HEK293 (cell line): Measurements from ENCODE around the gene SLC38A1.

Source experiments
- GLI2 ChIP-seq: fragments of 450-650 bp; formaldehyde crosslinking; IDR thresholded peaks from 2 replicates; pipeline ENCODE4; 2017; ENCODE audit warnings: missing biosample characterization, missing genetic modification characterization, low read depth, borderline replicate concordance
- KLF17 ChIP-seq: fragments of 450-650 bp; formaldehyde crosslinking; IDR thresholded peaks from 2 replicates; pipeline ENCODE4 v1.5.1; 2016; ENCODE audit warnings: missing biosample characterization, missing genetic modification characterization
- PRDM4 ChIP-seq: fragments of 450-650 bp; formaldehyde crosslinking; IDR thresholded peaks from 2 replicates; pipeline ENCODE4 v1.5.1; 2017; ENCODE audit warnings: missing biosample characterization, missing genetic modification characterization
- PRDM6 ChIP-seq: fragments of 450-650 bp; formaldehyde crosslinking; IDR thresholded peaks from 2 replicates; pipeline ENCODE4 v1.5.1; 2017; ENCODE audit warnings: missing biosample characterization, missing genetic modification characterization
- REPIN1 ChIP-seq: fragments of 450-650 bp; formaldehyde crosslinking; IDR thresholded peaks from 2 replicates; pipeline ENCODE4 v1.5.1; 2017; ENCODE audit warnings: missing biosample characterization, missing genetic modification characterization, low read depth
- SCRT1 ChIP-seq: fragments of 450-650 bp; formaldehyde crosslinking; IDR thresholded peaks from 2 replicates; pipeline ENCODE4 v1.5.1; 2016; ENCODE audit warnings: missing biosample characterization, missing genetic modification characterization, borderline replicate concordance
- SCRT2 ChIP-seq: fragments of 450-650 bp; formaldehyde crosslinking; IDR thresholded peaks from 2 replicates; pipeline ENCODE4 v1.5.1; 2016; ENCODE audit warnings: missing biosample characterization, missing genetic modification characterization
- SP2 ChIP-seq: fragments of 450-650 bp; formaldehyde crosslinking; IDR thresholded peaks from 2 replicates; pipeline ENCODE4 v1.5.1; 2016; ENCODE audit warnings: missing biosample characterization, missing genetic modification characterization
- TCF7L2 ChIP-seq: IDR thresholded peaks from 2 replicates; pipeline ENCODE4 v1.6.1; 2011; ENCODE audit warnings: low read depth, mild to moderate bottlenecking, inconsistent platforms, low read length, moderate library complexity, borderline replicate concordance
- ZBTB20 ChIP-seq: fragments of 450-650 bp; formaldehyde crosslinking; IDR thresholded peaks from 2 replicates; pipeline ENCODE4 v1.5.1; 2016; ENCODE audit warnings: missing biosample characterization, missing genetic modification characterization
- ZFHX2 ChIP-seq: fragments of 450-650 bp; formaldehyde crosslinking; conservative IDR thresholded peaks from 2 replicates; pipeline ENCODE4 v1.5.1; 2016; ENCODE audit warnings: missing biosample characterization, missing genetic modification characterization
- ZFP37 ChIP-seq: fragments of 450-650 bp; formaldehyde crosslinking; IDR thresholded peaks from 2 replicates; pipeline ENCODE4 v1.5.1; 2016; ENCODE audit warnings: missing biosample characterization, missing genetic modification characterization
- ZFP69B ChIP-seq: fragments of 450-650 bp; formaldehyde crosslinking; IDR thresholded peaks from 2 replicates; pipeline ENCODE4 v1.5.1; 2016; ENCODE audit warnings: missing biosample characterization, missing genetic modification characterization
- ZNF10 ChIP-seq: fragments of 450-650 bp; formaldehyde crosslinking; IDR thresholded peaks from 2 replicates; pipeline ENCODE4 v1.5.1; 2017; ENCODE audit warnings: missing biosample characterization, missing genetic modification characterization
- ZNF133 ChIP-seq: fragments of 450-650 bp; formaldehyde crosslinking; IDR thresholded peaks from 2 replicates; pipeline ENCODE4 v1.5.1; 2016; ENCODE audit warnings: missing biosample characterization, missing genetic modification characterization
- ZNF202 ChIP-seq: fragments of 450-650 bp; formaldehyde crosslinking; IDR thresholded peaks from 2 replicates; pipeline ENCODE4 v1.5.1; 2016; ENCODE audit warnings: missing biosample characterization, missing genetic modification characterization, borderline replicate concordance
- ZNF426 ChIP-seq: fragments of 450-650 bp; formaldehyde crosslinking; IDR thresholded peaks from 2 replicates; pipeline ENCODE4 v1.5.1; 2017; ENCODE audit warnings: missing biosample characterization, missing genetic modification characterization, mild to moderate bottlenecking, inconsistent platforms, moderate library complexity
- ZNF501 ChIP-seq: fragments of 450-650 bp; formaldehyde crosslinking; IDR thresholded peaks from 2 replicates; pipeline ENCODE4 v1.5.1; 2016; ENCODE audit warnings: missing biosample characterization, missing genetic modification characterization
- ZNF513 ChIP-seq: fragments of 450-650 bp; IDR thresholded peaks from 2 replicates; pipeline ENCODE4 v1.5.1; 2018; ENCODE audit warnings: missing biosample characterization, missing genetic modification characterization
- ZNF544 ChIP-seq: fragments of 450-650 bp; formaldehyde crosslinking; IDR thresholded peaks from 2 replicates; pipeline ENCODE4 v1.5.0; 2017; ENCODE audit warnings: missing biosample characterization, missing genetic modification characterization
- ZNF561 ChIP-seq: fragments of 450-650 bp; IDR thresholded peaks from 2 replicates; pipeline ENCODE4 v1.5.1; 2018; ENCODE audit warnings: missing biosample characterization, missing genetic modification characterization, borderline replicate concordance
- ZNF621 ChIP-seq: fragments of 450-650 bp; formaldehyde crosslinking; IDR thresholded peaks from 2 replicates; pipeline ENCODE4 v1.5.1; 2017; ENCODE audit warnings: missing biosample characterization, missing genetic modification characterization
- ZNF623 ChIP-seq: fragments of 450-650 bp; formaldehyde crosslinking; IDR thresholded peaks from 2 replicates; pipeline ENCODE4 v1.5.1; 2016; ENCODE audit warnings: missing biosample characterization, missing genetic modification characterization
- ZNF626 ChIP-seq: fragments of 450-650 bp; sonication (Bioruptor Pico); formaldehyde crosslinking; IDR thresholded peaks from 2 replicates; pipeline ENCODE4 v1.5.1; 2018; ENCODE audit warnings: missing biosample characterization, missing genetic modification characterization, inconsistent platforms
- ZNF629 ChIP-seq: fragments of 450-650 bp; formaldehyde crosslinking; IDR thresholded peaks from 2 replicates; pipeline ENCODE4 v1.5.1; 2017; ENCODE audit warnings: missing biosample characterization, missing genetic modification characterization
- ZNF701 ChIP-seq: fragments of 450-650 bp; formaldehyde crosslinking; IDR thresholded peaks from 2 replicates; pipeline ENCODE4 v1.5.1; 2016; ENCODE audit warnings: missing biosample characterization, missing genetic modification characterization
- ZNF747 ChIP-seq: fragments of 450-650 bp; formaldehyde crosslinking; IDR thresholded peaks from 2 replicates; pipeline ENCODE4 v1.5.1; 2016; ENCODE audit warnings: missing biosample characterization, missing genetic modification characterization
- ZNF768 ChIP-seq: fragments of 450-650 bp; formaldehyde crosslinking; IDR thresholded peaks from 2 replicates; pipeline ENCODE4 v1.5.1; 2018; ENCODE audit warnings: missing biosample characterization, mild to moderate bottlenecking, missing genetic modification characterization
- ZNF830 ChIP-seq: fragments of 450-650 bp; IDR thresholded peaks from 2 replicates; pipeline ENCODE4 v1.5.0; 2018; ENCODE audit warnings: missing biosample characterization, missing genetic modification characterization, low read depth, mild to moderate bottlenecking, moderate library complexity
- ZNF837 ChIP-seq: fragments of 450-650 bp; formaldehyde crosslinking; IDR thresholded peaks from 2 replicates; pipeline ENCODE4 v1.5.1; 2016; ENCODE audit warnings: missing biosample characterization, missing genetic modification characterization
- ZSCAN16 ChIP-seq: fragments of 450-650 bp; formaldehyde crosslinking; IDR thresholded peaks from 2 replicates; pipeline ENCODE4 v1.5.1; 2016; ENCODE audit warnings: missing biosample characterization, missing genetic modification characterization
- ZSCAN5A ChIP-seq: fragments of 450-650 bp; formaldehyde crosslinking; IDR thresholded peaks from 2 replicates; pipeline ENCODE4 v1.5.1; 2016; ENCODE audit warnings: missing biosample characterization, missing genetic modification characterization
- ZXDB ChIP-seq: fragments of 450-650 bp; formaldehyde crosslinking; IDR thresholded peaks from 2 replicates; pipeline ENCODE4 v1.5.1; 2016; ENCODE audit warnings: missing biosample characterization, missing genetic modification characterization

SLC38A1 gene

GRCh38 chr12:46268583-46269428 lies at the start of gene SLC38A1 (continued):
- TF ChIP-seq KLF17 (tag by site-specific recombination) = peak; percentile 89
- TF ChIP-seq ZFHX2 (tag by site-specific recombination) = peak; percentile 45; the same call in 1 of the 2 replicates
- no peak for TF ChIP-seq ZNF426
- TF ChIP-seq PRDM4 (tag by site-specific recombination) = peak; percentile 68
- TF ChIP-seq ZNF621 = no peak
- no peak for TF ChIP-seq ZNF626 (tag by site-specific recombination)
- peak; percentile 31; the same call in 1 of the 2 replicates for TF ChIP-seq ZNF10 (tag by site-specific recombination)
- 0 out of 2 replicates have a peak, but pooled peaks have one; percentile 33 for TF ChIP-seq ZSCAN5A (tag by site-specific recombination)
- peak; percentile 87 for TF ChIP-seq ZNF629 (tag by site-specific recombination)
- no peak for TF ChIP-seq ZNF830
- no peak for TF ChIP-seq ZNF837 (tag by site-specific recombination)
- no peak for TF ChIP-seq ZNF747 (tag by site-specific recombination)
- no peak for TF ChIP-seq ZNF202 (tag by site-specific recombination)
- TF ChIP-seq ZNF513 (tag by site-specific recombination) = peak; percentile 31; the same call in 1 of the 2 replicates
- no peak for TF ChIP-seq TCF7L2
- peak; percentile 93 for TF ChIP-seq ZFP37 (tag by site-specific recombination)
- TF ChIP-seq ZNF701 (tag by site-specific recombination) = no peak; the same call in 1 of the 2 replicates
- TF ChIP-seq ZXDB (tag by site-specific recombination) = peak; percentile 93
- no peak for TF ChIP-seq ZNF133 (tag by site-specific recombination)
- TF ChIP-seq PRDM6 = no peak
- TF ChIP-seq ZNF501 (tag by site-specific recombination) = peak; percentile 90
- TF ChIP-seq SP2 (tag by site-specific recombination) = peak; percentile 49
- TF ChIP-seq SCRT2 (tag by site-specific recombination) = peak; percentile 38; the same call in 1 of the 2 replicates
- TF ChIP-seq ZNF768 (tag by site-specific recombination) = no peak
- no peak for TF ChIP-seq SCRT1 (tag by site-specific recombination)
- TF ChIP-seq ZBTB20 (tag by site-specific recombination) = peak; percentile 98
- 0 out of 2 replicates have a peak, but pooled peaks have one; percentile 15 for TF ChIP-seq ZNF623 (tag by site-specific recombination)
- TF ChIP-seq GLI2 = no peak
- 0 out of 2 replicates have a peak, but pooled peaks have one; percentile 31 for TF ChIP-seq REPIN1 (tag by site-specific recombination)
- TF ChIP-seq ZFP69B = peak; percentile 60
- TF ChIP-seq ZNF561 = 0 out of 2 replicates have a peak, but pooled peaks have one; percentile 37
- peak; percentile 75 for TF ChIP-seq ZSCAN16
- no peak for TF ChIP-seq ZNF544 (tag by site-specific recombination)
